HUES6 (cell line): ENCODE measurements around the gene SUCLG2.

Experiments used
- H3K27ac ChIP-seq: 2 replicates; pipeline ENCODE4 v1.7.0; 2013; ENCODE audit warnings: low read depth, mild to moderate bottlenecking, low read length, inconsistent platforms
- H3K27me3 ChIP-seq: 2 replicates; pipeline ENCODE4 v1.6.1; 2013; ENCODE audit warnings: low read length; ENCODE audit not compliant: control insufficient read depth, insufficient read depth
- H3K36me3 ChIP-seq: 2 replicates; pipeline ENCODE4 v1.6.1; 2013; ENCODE audit warnings: low read length; ENCODE audit not compliant: control insufficient read depth, insufficient read depth
- H3K4me1 ChIP-seq: 2 replicates; pipeline ENCODE4 v1.6.1; 2013; ENCODE audit warnings: low read length; ENCODE audit not compliant: control insufficient read depth, insufficient read depth
- H3K4me3 ChIP-seq: 2 replicates; pipeline ENCODE4 v1.5.1; 2013; ENCODE audit warnings: low read depth, low read length
- H3K9ac ChIP-seq: one replicate; pipeline ENCODE4 v1.6.1; 2013; ENCODE audit warnings: mild to moderate bottlenecking, low read length
- H3K9me3 ChIP-seq: 2 replicates; pipeline ENCODE4 v1.6.1; 2013; ENCODE audit warnings: low read depth, low read length; ENCODE audit not compliant: control insufficient read depth, insufficient read depth

Gene SUCLG2

DNA sequence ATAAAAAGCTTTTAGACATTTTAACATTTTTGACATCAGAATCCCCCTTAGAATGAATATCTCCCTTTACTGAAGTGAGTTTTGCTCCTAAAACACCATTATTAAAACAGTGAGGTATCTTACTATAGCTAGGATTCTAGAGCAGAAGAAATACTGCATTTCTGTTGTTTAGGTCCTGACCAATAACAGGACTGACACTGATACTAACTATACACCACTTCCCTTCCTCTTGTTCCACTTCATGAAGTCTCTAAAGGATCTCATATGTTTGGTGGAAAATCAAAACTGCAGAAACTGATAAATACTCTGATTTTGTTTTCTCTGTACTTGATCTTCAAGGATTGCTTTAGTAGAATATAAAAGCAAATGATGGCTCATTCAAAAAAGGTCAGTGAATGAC is 230.7 kb downstream of the SUCLG2 start:
- Histone ChIP-seq H3K4me1 (peaks cover 3% of the 10 kb centered on the region; the same call in 1 of the 2 replicates), H3K27ac (no peak overlapping the region), H3K27me3 (no peaks in the 10 kb centered on the region), H3K4me3 (no peak overlapping the region), H3K9me3 (peaks cover 2% of the 10 kb centered on the region; the same call in 1 of the 2 replicates), H3K36me3 (no peaks in the 10 kb centered on the region), H3K9ac (no peak overlapping the region)

- Histone ChIP-seq H3K27me3 (no peaks in the 10 kb centered on the region), H3K4me3 (no peak overlapping the region), H3K36me3 (no peaks in the 10 kb centered on the region), H3K9ac (no peak overlapping the region), H3K9me3 (peaks cover 2% of the 10 kb centered on the region; the same call in 1 of the 2 replicates), H3K27ac (no peak overlapping the region), H3K4me1 (peaks cover 3% of the 10 kb centered on the region; the same call in 1 of the 2 replicates)
Observed at GRCh38 chr3:67421912-67422311, 232.5 kb downstream of the SUCLG2 start.

DNA sequence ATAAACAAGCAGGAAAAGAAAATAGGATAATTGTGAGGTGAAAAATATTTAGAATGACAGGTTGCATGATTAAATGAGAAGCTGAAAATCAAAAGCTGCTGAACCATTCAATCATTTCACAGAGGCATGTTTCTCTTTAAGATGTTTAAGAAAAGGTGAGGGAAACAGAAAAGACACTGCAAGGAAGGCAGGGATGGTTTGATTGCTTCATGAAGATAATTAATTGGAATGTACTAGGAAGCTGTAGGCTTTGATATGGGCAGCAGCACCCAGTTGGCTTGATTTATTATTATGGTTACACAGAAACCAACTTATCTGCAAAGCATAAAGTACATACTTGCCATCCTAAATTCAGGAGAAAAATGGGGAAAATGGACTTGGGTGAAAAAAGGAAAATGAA is 234.6 kb downstream of the SUCLG2 start:
- no peak overlapping the region for H3K4me3 ChIP-seq
- no peaks in the 10 kb centered on the region; the same call in 1 of the 2 replicates for H3K4me1 ChIP-seq
- no peak overlapping the region for H3K27ac ChIP-seq
- no peaks in the 10 kb centered on the region for H3K36me3 ChIP-seq
- H3K9me3 ChIP-seq, result peaks cover 2% of the 10 kb centered on the region; the same call in 1 of the 2 replicates
- H3K9ac ChIP-seq, result no peak overlapping the region
- no peaks in the 10 kb centered on the region for H3K27me3 ChIP-seq

GRCh38 chr3:67419218-67419529 is 235.2 kb downstream of the SUCLG2 start:
- Histone ChIP-seq H3K27me3 (no peaks in the 10 kb centered on the region), H3K9ac (no peak overlapping the region), H3K4me1 (no peaks in the 10 kb centered on the region), H3K4me3 (no peak overlapping the region), H3K36me3 (no peaks in the 10 kb centered on the region), H3K27ac (no peak overlapping the region), H3K9me3 (peaks cover 2% of the 10 kb centered on the region; the same call in 1 of the 2 replicates)

DNA sequence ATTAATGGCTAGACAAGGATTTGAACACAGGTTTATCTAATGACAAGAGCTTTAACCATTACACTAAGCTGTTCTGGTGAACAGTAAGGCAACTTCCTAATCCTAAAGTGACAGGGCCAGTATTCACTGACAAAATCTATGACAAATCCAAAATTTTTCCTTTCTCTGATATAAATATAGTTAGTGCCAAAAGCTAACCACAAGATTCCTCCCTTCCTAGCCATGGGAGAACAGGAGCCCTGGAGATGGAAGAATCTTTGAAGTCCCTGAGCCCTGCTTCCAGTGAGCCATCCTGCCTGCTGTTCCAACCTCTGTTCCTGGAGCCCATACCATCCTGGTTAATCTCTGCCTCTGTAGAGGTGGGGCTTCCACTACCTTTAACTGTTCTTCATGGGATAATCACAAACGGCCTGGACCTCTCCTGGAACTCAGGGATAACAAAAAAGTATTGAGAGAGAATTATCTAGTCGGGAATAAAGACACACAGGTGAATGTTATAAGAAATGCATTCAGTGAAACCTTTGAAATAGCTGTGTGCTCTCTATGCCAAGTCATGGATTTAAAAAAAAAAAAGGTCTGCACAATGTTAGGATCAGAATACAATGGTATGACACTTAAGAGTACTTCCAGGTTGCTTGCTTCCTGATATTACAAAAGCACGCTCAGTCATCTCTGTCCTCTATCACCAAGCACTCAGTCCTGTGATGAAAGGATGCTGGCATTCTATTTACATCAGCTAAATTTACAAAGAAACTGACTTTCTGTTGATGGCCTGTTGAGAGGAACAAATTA is 235.8 kb downstream of the SUCLG2 start:
- Histone ChIP-seq H3K9ac (no peak overlapping the region), H3K4me1 (no peaks in the 10 kb centered on the region), H3K27me3 (no peaks in the 10 kb centered on the region), H3K27ac (no peak overlapping the region), H3K36me3 (no peaks in the 10 kb centered on the region), H3K9me3 (peaks cover 2% of the 10 kb centered on the region; the same call in 1 of the 2 replicates), H3K4me3 (no peak overlapping the region)

DNA sequence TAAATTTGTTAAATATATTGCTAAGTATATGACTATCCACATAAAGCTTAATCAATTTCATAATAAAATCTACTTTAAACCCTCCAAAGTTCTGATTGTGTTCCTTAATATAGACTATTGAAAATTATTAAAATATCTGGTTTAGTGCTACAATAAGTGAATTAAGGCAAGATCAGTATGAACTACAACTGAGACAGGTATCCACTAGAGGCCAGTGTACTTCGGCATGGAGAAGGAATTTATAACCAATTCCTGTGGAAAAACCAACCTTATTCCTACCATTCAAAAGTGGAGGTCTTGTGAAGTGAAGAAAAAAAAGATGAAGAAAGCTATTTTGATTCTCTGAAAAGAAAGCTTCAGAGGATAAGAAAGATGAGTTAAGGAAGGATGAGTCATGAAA is 237.7 kb downstream of the SUCLG2 start:
- Histone ChIP-seq H3K27ac (no peak overlapping the region), H3K27me3 (no peaks in the 10 kb centered on the region), H3K9me3 (peaks cover 2% of the 10 kb centered on the region; the same call in 1 of the 2 replicates), H3K4me3 (no peak overlapping the region), H3K4me1 (no peaks in the 10 kb centered on the region), H3K36me3 (no peaks in the 10 kb centered on the region), H3K9ac (no peak overlapping the region)

DNA sequence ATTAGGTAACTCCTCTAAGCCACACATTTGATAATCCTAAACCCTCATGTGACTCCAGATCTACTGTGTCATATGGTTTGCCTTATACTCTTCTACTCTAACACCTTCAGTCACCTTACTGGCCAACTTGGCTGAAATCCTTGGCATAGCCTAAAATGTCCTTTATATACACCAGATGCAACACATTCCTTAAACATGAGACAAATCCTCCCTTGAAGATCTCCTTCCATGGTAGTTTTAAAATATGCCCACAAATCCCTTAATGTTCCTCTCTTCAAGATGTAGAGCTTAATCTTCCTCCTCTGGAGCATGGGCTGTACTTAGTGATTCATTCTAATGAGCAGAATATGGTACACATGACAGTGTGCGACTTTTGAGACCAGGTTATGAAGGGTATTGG is 238.9 kb downstream of the SUCLG2 start:
- Histone ChIP-seq H3K4me1 (no peaks in the 10 kb centered on the region), H3K36me3 (no peaks in the 10 kb centered on the region), H3K9me3 (peaks cover 2% of the 10 kb centered on the region; the same call in 1 of the 2 replicates), H3K4me3 (no peak overlapping the region), H3K27me3 (no peaks in the 10 kb centered on the region), H3K9ac (no peak overlapping the region), H3K27ac (no peak overlapping the region)

DNA sequence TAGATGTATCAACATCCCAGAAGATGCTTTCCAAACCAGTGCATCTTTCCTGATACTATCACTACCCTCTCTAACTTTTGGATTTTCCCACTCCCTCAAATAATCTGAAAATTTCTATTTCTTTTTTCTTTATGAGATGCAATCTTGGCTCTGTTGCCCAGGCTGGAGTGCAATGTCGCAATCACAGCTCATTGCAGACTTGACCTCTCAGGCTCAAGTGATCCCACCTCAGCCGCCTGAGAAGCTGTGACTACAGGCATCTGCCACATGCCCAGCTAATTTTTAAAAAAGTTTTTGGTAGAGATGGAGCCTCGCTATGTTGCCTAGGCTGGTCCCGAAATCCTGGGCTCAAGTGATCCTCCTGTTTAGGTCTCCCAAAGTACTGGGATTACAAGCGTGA is 239.7 kb downstream of the SUCLG2 start:
- Histone ChIP-seq H3K9ac (no peak overlapping the region), H3K27ac (no peak overlapping the region), H3K9me3 (0 out of 2 replicates have a peak, but pooled peaks cover under 1% of the 10 kb centered on the region), H3K4me3 (no peak overlapping the region), H3K4me1 (no peaks in the 10 kb centered on the region), H3K36me3 (no peaks in the 10 kb centered on the region), H3K27me3 (no peaks in the 10 kb centered on the region)

DNA sequence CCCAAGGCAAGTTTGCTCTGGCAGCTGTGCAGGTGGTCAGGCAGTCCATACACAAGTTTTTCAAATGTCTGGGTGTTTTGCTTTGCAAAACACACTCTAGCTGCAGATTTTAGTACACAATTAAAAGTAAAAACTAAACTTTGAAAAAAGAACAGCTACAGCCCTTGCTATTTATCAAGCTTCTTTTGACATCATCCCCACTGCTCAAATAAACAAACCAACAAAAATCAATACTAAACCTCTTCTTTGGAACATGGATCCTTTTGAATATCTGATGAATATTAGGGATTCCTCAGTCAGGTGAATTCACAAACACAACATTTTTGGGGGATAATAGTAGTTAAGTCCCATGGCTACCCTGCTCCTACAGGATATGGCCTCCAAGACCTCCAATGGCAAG is 249.2 kb downstream of the SUCLG2 start:
- Histone ChIP-seq H3K4me3 (no peak overlapping the region), H3K27ac (no peak overlapping the region), H3K27me3 (no peaks in the 10 kb centered on the region), H3K4me1 (no peaks in the 10 kb centered on the region), H3K9ac (no peak overlapping the region), H3K9me3 (no peaks in the 10 kb centered on the region), H3K36me3 (no peaks in the 10 kb centered on the region; the same call in 1 of the 2 replicates)

GRCh38 chr3:67402873-67403272 is 251.5 kb downstream of the SUCLG2 start:
- no peak overlapping the region for H3K27ac ChIP-seq
- no peak overlapping the region for H3K4me3 ChIP-seq
- no peaks in the 10 kb centered on the region for H3K9me3 ChIP-seq
- no peaks in the 10 kb centered on the region for H3K4me1 ChIP-seq
- H3K27me3 ChIP-seq, result no peaks in the 10 kb centered on the region
- no peaks in the 10 kb centered on the region; the same call in 1 of the 2 replicates for H3K36me3 ChIP-seq
- H3K9ac ChIP-seq, result no peak overlapping the region

DNA sequence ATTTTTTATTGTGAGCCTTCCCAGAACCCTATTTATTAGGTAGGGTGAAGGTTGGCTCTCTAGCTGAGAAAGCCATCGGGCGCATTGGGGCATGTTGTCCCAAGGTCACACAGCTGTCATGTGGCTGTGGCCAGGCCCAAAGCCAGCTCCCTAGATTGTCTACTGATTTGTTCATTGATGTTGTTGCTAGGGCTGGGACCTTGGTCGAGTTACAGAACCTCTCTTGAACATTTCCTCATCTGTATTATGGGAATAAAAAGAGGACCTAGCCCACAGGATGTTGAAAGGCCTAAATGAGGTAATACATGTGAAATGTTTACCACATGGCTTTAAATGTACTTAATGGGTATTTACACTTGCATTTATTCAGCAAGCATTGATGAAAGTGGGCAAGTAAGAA is 252.5 kb downstream of the SUCLG2 start:
- Histone ChIP-seq H3K4me1 (no peaks in the 10 kb centered on the region), H3K9me3 (no peaks in the 10 kb centered on the region), H3K4me3 (no peak overlapping the region), H3K36me3 (no peaks in the 10 kb centered on the region; the same call in 1 of the 2 replicates), H3K27me3 (no peaks in the 10 kb centered on the region), H3K27ac (no peak overlapping the region), H3K9ac (no peak overlapping the region)
